Endothelial cell of umbilical vein (primary cell): Measurements from ENCODE around the gene S100A16. TPM values are rescaled to one million over a fixed set of nuclear protein-coding genes. Genes with fewer than 3 reads are reported as not detected.
A peak's percentile ranks its signal among the peaks of the same experiment; 100 is the strongest.

Source experiments
- BruUV-seq: library from RNA; stranded (reverse); fragments of 400-500 nt; replicated peaks from 2 replicates; lab custom pipeline; 2021; lab: Mats Ljungman, UMichigan
- CTCF ChIA-PET: fragments of 300-600, 350-600 bp; sonication (Branson Sonifier 250); formaldehyde crosslinking; loops from one replicate; lab custom pipeline; 2021; ENCODE audit warnings: antibody characterized with exemption, inconsistent platforms; lab: Charles Lee
- POLR2A ChIA-PET: fragments of 300-600, 350-600 bp; sonication (Branson Sonifier 250); formaldehyde crosslinking; loops from one replicate; lab custom pipeline; 2021; ENCODE audit warnings: antibody characterized with exemption, inconsistent platforms; lab: Charles Lee
- DNase-seq: peaks from one replicate; pipeline ENCODE4 v3.0.0-alpha.2; 2011; ENCODE audit warnings: low read depth, low spot score
- FAIRE-seq: peaks from 2 replicates; lab custom pipeline; 2011; peaks lifted over from hg19 to GRCh38; lab: Jason Lieb, UNC
- H2AFZ ChIP-seq: 2 replicates; pipeline ENCODE4 v1.6.0; 2012; ENCODE audit warnings: low read depth, low read length, control low read depth, inconsistent platforms
- H3K27ac ChIP-seq: 2 replicates; pipeline ENCODE4 v1.5.1; 2011; ENCODE audit warnings: low read depth, mild to moderate bottlenecking, control low read depth, low read length, moderate library complexity; ENCODE audit not compliant: insufficient read depth
- H3K27me3 ChIP-seq, 2 experiments: 2 replicates each; pipeline versions ENCODE4 v1.6.0 to v1.6.1; 2011; ENCODE audit warnings: low read length in 2 of 2, mixed read lengths in 1 of 2; ENCODE audit not compliant: control insufficient read depth in 2 of 2, insufficient read depth in 2 of 2
- H3K36me3 ChIP-seq, 2 experiments: 2 replicates in 1 of 2; 3 replicates in 1 of 2; pipeline ENCODE4 v1.5.1; 2011; ENCODE audit warnings: low read length in 2 of 2, mild to moderate bottlenecking in 1 of 2, moderate library complexity in 1 of 2; ENCODE audit not compliant: control insufficient read depth in 2 of 2, insufficient read depth in 2 of 2; ENCODE audit errors: extremely low read depth in 1 of 2
- H3K4me1 ChIP-seq: 3 replicates; pipeline ENCODE4 v1.5.1; 2011; ENCODE audit warnings: mild to moderate bottlenecking, low read length; ENCODE audit not compliant: control insufficient read depth, insufficient read depth; ENCODE audit errors: extremely low read depth
- H3K4me2 ChIP-seq: 2 replicates; pipeline ENCODE4 v1.6.1; 2011; ENCODE audit warnings: low read length, control low read depth, mixed read lengths; ENCODE audit not compliant: insufficient read depth
- H3K4me3 ChIP-seq, 3 experiments: fragments of 200-600 bp in 1 of 3; sonication (generic), shearing (Covaris generic) in 1 of 3; replicated peaks in 1 of 3; 2 replicates each; pipeline ENCODE4 v1.5.1; 2011 to 2016; ENCODE audit warnings: control low read depth in 3 of 3, low read length in 3 of 3, mild to moderate bottlenecking in 2 of 3, inconsistent platforms in 1 of 3, low read depth in 1 of 3, moderate library complexity in 1 of 3; ENCODE audit not compliant: insufficient read depth in 1 of 3
- H3K79me2 ChIP-seq: 2 replicates; pipeline ENCODE4 v1.6.0; 2012; ENCODE audit warnings: low read length, inconsistent platforms; ENCODE audit not compliant: control insufficient read depth, insufficient read depth
- H3K9ac ChIP-seq: replicated peaks from 2 replicates; pipeline ENCODE3; 2011; ENCODE audit warnings: low read length, control low read depth; ENCODE audit not compliant: insufficient read depth; ENCODE audit errors: extremely low read depth
- H3K9me1 ChIP-seq: replicated peaks from 3 replicates; pipeline ENCODE4 v1.6.0; 2011; ENCODE audit warnings: mild to moderate bottlenecking, low read length; ENCODE audit not compliant: control insufficient read depth, insufficient read depth; ENCODE audit errors: extremely low read depth
- H3K9me3 ChIP-seq: replicated peaks from 2 replicates; pipeline ENCODE4 v1.5.1; 2012; ENCODE audit warnings: low read length, inconsistent platforms; ENCODE audit not compliant: control insufficient read depth, insufficient read depth
- H4K20me1 ChIP-seq: replicated peaks from 2 replicates; pipeline ENCODE3; 2011; ENCODE audit warnings: mild to moderate bottlenecking, low read length; ENCODE audit not compliant: control insufficient read depth, insufficient read depth; ENCODE audit errors: extremely low read depth
- GATA2 ChIP-seq: IDR thresholded peaks from 2 replicates; pipeline ENCODE4 v1.7.0; 2011; ENCODE audit warnings: low read depth, mild to moderate bottlenecking, moderate library complexity, mixed read lengths, low read length; ENCODE audit not compliant: insufficient read length, insufficient read depth
- JUN ChIP-seq: IDR thresholded peaks from 2 replicates; pipeline ENCODE4 v1.6.1; 2011; ENCODE audit warnings: borderline replicate concordance, low read depth; ENCODE audit not compliant: insufficient read length, insufficient read depth
- MYC ChIP-seq: IDR thresholded peaks from one replicate; pipeline ENCODE4 v1.6.1; 2011; ENCODE audit warnings: mild to moderate bottlenecking, low read depth, low read length
- POLR2A ChIP-seq: IDR thresholded peaks from 2 replicates; pipeline ENCODE4 v1.6.1; 2012; ENCODE audit warnings: low read depth, mild to moderate bottlenecking, control low read depth, low read length
- POLR2AphosphoS5 ChIP-seq: IDR thresholded peaks from 2 replicates; pipeline ENCODE4 v1.6.1; 2012; ENCODE audit warnings: low read depth, mild to moderate bottlenecking, control low read depth, low read length, moderate library complexity; ENCODE audit not compliant: insufficient read depth
- dilution Hi-C: fragments of 300-500 bp; cut with MboI; formaldehyde crosslinking; loops from one replicate; pipeline ENCODE4 v1.15.0; 2019; ENCODE audit warnings: low sequenced_read_pairs; ENCODE audit not compliant: extremely low pct_ligation_motif_present
- intact Hi-C: fragments of 100-400 bp; cut with micrococcal nuclease; formaldehyde crosslinking; loops from one replicate; pipeline ENCODE4 v1.10.0; 2022
- polyA plus RNA-seq, 4 experiments: library from polyadenylated mRNA; depleted of rRNA in 3 of 4; stranded (reverse) in 3 of 4; unstranded in 1 of 4; fragments of >200 nt; gene quantifications; 2 replicates each; pipeline versions ENCODE4 v1.2.1 to v1.2.3, GENCODE V29; 2011 to 2012; ENCODE audit warnings: missing spikeins in 1 of 4
- total RNA-seq: library from RNA; stranded (reverse); gene quantifications from 2 replicates; pipeline ENCODE4 v1.2.3, GENCODE V29; 2021
- TF ChIP-seq, protein P1 (sequence below): IDR thresholded peaks from 2 replicates; pipeline ENCODE4 v1.6.1; 2011; ENCODE audit not compliant: insufficient read depth, insufficient read length

The S100A16 gene
- total and polyA plus RNA-seq, 2 donors (not counting 3 experiments of a cell fraction or from before 2014, with no cell fraction given) = 701 to 1,770 TPM

DNA sequence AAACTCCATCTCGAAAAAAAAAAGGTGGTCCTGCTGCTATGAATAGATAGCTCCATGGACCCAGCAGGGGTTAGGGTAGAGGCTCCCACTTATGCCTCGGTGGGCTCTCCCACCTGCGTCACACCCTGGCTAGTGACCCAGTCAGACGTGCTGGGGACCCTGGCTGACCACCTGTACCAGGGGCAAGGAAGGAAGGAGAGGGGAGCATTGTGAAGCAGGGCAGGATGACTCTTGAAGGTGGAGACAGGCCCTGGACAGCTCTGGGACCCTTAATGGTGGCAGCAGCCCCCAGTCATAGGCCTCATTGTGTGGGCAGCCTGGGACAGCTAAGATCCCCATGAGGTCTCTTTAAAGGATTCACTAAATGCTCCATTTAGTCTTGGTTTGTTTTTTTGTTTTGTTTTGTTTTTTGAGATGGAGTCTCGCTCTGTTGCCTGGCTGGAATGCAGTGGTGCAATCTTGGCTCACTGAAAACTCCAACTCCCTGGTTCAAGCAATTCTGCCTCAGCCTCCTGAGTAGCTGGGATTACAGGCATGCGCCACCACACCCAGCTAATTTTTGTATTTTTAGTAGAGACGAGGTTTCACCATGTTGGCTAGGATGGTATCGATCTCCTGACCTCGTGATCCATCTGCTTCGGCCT, 35.2 kb upstream of the S100A16 start:
- Histone ChIP-seq H4K20me1 (no peaks in the 10 kb centered on the region), H3K4me2 (no peak overlapping the region), H3K36me3 (peaks cover 17 to 24% of the 10 kb centered on the region in 2 experiments), H3K4me3 (no peak overlapping the region), H2AFZ (no peak overlapping the region), H3K9ac (no peak overlapping the region), H3K4me1 (peaks cover 7% of the 10 kb centered on the region), H3K9me3 (no peaks in the 10 kb centered on the region), H3K27me3 (no peaks in the 10 kb centered on the region), H3K27ac (no peak overlapping the region), H3K9me1 (no peaks in the 10 kb centered on the region), H3K79me2 (peaks cover 2% of the 10 kb centered on the region)
- dilution Hi-C loops (no loop called here), intact Hi-C loops (no loop called here)
- TF ChIP-seq, protein P1, sequence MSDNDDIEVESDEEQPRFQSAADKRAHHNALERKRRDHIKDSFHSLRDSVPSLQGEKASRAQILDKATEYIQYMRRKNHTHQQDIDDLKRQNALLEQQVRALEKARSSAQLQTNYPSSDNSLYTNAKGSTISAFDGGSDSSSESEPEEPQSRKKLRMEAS = no peak
- TF ChIP-seq JUN (no peak), POLR2AphosphoS5 (peak; percentile 12), POLR2A (peak; percentile 33), MYC (no peak)
- no peak for DNase-seq
- no peak for FAIRE-seq
- no TSS peak for BruUV-seq
- POLR2A ChIA-PET = interaction anchor here (0.6 to 1.8 kb wide), 4 partner anchors 10 to 41 kb away, joined by 3 to 9 read pairs (median 4); partner anchors contain the start of gene CHTOP
- CTCF ChIA-PET = interaction anchor here (0.8 to 2.3 kb wide), 6 partner anchors 13 to 138 kb away, joined by 3 to 8 read pairs (median 3); partner anchors contain the start of genes CHTOP and S100A13

DNA sequence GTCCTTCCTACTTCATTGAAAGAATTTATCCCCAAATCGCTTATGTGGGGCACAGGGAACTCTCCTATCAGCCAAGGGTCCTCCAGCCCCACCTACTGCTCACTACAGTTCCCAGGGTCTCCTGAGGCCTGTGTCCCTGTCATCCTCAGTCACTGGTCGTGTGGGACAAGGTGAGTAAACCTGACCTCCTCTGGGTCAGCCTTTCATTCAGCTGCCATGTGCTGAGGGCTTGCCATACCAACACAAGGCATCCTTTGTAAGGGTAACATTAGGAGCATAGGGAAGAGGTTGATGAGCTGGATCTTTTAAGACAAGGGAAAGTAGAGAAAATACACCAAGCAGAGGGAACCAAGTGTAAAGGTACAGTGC, 34.4 kb upstream of the S100A16 start:
- CTCF ChIA-PET = interaction anchor here (0.8 to 2.3 kb wide), 4 partner anchors 13 to 75 kb away, joined by 3 to 8 read pairs (median 4); partner anchors contain the start of genes CHTOP and S100A13
- intact Hi-C loops (no loop called here), dilution Hi-C loops (no loop called here)
- FAIRE-seq (no peak), DNase-seq (no peak)
- Histone ChIP-seq H3K27ac (no peak overlapping the region), H3K4me1 (no peaks in the 10 kb centered on the region), H3K36me3 (peaks cover 25 to 26% of the 10 kb centered on the region in 2 experiments), H3K9me3 (no peaks in the 10 kb centered on the region), H3K79me2 (peaks cover 2% of the 10 kb centered on the region), H3K9me1 (no peaks in the 10 kb centered on the region), H3K4me3 (no peak overlapping the region), H4K20me1 (no peaks in the 10 kb centered on the region), H3K9ac (no peak overlapping the region), H2AFZ (no peak overlapping the region), H3K27me3 (no peaks in the 10 kb centered on the region), H3K4me2 (no peak overlapping the region)
- no TSS peak for BruUV-seq
- TF ChIP-seq POLR2AphosphoS5 = peak; percentile 11
- no peak for TF ChIP-seq POLR2A
- no peak for TF ChIP-seq GATA2
- TF ChIP-seq MYC = no peak
- POLR2A ChIA-PET = interaction anchor here (0.6 to 1.8 kb wide), 2 partner anchors 13 to 40 kb away, joined by 3 to 9 read pairs; partner anchors contain the start of gene CHTOP
